NCI-H2196 treated with DMSO at 0.1 percent for 48 hours (cell line): ENCODE data around the gene AIPL1.
A peak's percentile ranks its signal among the peaks of the same experiment; 100 is the strongest.

Experiments
- DNase-seq: peaks from one replicate; lab custom pipeline; 2025; ENCODE audit not compliant: unreplicated experiment; lab: John Stamatoyannopoulos, UW

AIPL1 gene

DNA sequence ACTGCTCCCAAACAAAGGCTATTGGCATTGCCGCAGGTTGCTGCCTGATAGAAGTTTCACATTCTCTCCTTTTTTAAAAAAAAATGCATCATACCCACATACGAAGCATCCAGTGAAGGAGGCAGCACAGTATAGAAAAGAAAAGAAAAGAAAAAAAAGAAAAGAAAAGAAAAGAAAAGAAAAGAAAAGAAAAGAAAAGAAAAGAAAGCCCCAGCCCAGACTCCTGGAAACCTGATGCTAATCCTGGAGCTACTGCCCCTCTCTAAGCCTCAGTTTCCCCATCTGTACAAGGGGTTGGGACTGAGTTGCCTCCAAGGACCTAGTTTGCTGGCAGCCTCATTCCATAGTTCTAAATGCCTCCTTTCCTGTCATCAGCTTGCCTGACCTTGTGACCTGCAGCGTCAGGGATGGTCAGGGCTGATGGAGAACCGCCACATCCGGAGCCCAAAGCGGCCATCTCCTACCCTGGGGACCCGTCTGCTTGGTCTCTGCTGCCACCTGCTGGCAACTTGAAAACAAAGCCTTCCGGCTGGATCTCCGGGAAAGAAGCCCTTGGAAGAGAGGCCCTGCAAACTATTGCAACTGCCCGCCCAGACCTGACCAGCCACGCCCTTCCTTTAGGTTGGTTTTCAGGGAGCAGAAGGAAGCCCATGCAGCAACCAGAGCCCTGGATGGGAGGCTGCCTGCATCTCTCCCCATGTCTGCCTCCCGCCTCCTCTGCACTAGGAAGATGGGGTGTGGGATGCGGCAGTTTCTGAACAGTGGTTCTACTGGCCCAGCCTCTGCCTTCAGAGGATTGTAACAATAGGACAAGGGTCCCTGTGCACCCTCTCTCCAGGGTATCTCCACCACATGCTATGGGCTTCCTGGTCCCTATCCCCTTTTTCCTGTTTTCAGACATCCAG, 13.0 kb downstream of the AIPL1 start:
- peak; percentile 42 for DNase-seq

DNA sequence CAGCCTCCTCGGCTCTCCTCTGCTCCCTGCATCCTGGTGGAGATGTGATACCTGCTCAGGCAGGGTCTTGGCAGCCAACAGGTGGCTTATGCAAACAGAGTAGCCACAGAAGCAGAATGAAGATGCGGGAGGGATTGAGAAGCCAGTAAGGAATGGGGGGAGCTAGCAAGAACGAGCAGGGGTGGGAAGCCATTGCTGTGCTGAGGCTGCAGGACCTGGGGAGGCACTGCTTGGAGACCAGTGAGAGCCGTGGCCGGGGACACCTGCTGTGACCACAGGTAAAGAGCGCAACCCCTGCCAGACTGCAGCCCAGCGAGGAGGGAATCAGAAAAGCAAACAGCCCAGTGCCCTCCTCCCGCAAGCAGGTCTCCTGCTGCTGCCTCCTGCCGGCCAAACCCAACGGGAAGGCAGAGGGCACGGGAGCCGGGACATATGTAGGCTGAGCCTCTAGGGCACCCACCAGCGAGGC, 14.7 kb downstream of the AIPL1 start:
- DNase-seq, result peak; percentile 38

DNA sequence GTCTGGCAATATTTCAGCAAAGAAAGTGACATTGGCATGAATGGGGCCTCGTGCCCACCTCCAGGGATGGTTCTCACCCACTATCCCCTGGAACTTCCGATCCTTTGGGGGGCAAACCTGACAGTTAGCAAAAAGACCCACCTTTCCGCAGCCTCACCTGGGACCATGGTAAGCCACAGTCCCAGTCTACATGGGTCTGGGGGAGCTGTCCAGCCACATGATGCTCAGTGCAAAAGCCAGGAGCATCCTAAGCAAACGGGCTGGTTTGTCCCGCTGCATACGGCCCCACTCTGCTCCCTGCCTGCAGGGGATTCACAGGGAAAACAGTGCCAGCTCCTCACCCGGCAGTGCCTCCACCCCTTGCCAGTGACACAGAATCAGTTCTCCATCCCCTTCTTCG, 19.3 kb downstream of the AIPL1 start:
- no peak for DNase-seq

DNA sequence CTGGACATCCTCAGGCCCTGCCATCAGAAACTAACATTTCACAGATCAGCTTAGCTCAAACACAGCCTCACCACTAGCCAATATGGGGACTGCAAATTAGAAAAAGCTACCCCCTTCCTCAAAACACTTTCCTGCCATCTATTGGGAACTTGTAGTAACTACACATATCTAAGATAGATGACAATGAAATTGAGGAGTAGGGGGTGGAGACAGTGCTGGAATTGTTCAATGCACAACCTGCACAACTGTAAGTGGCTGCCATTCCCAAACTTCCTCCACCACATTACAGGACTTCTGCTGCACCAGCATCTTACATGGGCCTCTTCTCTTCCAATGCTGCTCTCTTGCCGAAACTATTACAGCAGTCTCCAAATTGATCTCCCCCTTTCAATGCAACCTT, 21.9 kb downstream of the AIPL1 start:
- peak; percentile 39 for DNase-seq

DNA sequence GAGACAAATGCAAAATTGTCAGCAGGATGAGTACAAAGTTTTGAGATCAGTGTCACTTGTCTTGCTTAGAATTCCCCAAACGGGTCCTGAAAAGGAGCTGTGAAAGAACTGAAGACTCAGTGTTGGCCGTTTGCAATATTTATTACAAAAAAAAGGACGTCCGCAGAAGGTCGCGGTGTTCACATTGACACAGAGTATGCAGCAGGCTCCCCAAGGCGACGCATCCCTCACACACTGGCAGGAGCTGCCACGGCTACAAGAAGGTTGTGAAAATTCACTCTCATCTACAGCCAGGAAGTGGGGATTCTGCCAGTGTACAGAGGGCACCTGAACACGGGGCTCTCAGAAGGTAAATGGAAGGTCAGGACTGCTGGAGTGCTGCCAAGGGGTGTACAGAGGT, 26.2 kb downstream of the AIPL1 start:
- no peak for DNase-seq

DNA sequence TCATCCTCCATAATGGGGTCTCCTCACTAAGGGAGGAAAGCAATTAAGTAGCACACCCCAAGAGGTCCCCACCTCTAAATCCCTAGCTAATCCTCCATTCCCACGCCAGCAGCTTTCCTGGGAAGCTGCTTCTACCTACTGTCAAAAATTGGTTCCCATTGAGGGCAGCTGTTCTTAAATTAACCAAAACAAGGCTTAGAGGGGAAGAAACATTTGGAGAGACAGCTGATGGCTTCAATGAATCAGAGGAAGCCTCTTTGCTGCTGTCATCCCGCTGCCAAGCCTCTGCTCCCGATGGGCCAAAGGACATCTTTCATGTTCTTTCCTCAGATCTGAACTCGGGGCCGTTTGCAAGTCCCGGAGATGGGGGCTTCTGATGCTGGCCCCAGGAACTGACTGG, 26.6 kb downstream of the AIPL1 start:
- DNase-seq, result no peak

DNA sequence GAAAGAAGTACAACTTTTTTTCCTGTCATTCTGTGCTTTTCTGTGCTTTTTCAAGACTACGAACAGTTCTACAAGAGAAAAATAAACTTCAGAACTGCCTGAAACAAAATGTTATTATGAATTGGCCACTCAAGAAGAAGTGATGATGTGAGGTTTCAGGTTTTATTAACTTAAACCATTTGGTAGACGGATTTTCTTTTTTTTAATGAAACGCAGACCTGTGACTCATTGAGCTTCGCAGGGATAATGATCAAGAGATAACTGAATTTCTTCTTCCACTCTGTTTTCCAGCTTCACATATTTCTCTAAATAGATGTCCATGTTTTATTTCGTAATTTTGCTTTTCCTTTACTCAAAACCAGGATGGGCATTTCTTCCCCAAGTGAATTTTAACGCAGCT, 32.7 kb downstream of the AIPL1 start:
- no peak for DNase-seq

DNA sequence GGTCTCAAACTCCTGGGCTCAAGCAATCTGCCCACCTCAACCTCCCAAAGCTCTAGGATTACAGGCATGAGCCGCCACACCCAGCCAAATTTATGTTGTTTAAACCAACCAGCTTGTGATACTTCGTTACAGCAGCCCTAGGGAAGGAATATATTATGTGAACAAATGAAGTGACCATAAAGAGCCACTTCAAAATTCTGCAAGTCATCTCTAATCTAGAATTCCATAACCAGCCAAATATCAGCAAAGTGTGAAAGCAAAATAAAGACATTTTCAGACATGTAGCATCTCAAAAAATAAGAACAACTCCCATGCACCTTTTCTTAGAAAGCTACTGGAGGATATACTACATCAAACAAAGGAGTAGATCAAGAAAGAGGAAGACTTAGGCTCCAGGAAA, 36.0 kb downstream of the AIPL1 start:
- no peak for DNase-seq

DNA sequence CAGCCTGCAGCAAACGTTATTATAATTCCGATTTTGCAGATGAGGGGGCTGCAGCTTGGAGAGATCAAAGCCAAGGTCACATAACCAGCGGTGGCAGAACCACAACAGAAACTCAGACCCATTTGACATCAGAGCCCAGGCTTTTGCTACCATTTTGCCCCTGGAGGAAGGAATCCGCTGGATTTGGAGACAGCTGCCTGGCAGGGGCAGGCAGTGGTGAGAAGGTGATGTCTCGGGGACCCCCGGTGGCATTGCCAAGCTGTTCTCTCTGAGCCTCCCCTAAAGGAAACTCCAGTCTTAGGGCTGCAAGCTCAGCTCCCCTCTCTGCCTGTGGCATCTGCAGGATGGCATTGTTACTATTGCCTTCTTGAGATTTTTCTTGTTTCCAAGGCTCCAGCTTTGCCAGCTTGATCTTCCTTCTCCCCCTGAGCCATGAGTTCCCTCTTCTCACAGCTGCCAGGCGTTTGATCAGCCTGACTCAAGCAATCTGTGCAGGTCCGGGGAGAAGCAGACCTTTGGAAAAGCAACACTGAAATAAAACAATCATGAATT, 40.8 kb downstream of the AIPL1 start:
- no peak for DNase-seq

DNA sequence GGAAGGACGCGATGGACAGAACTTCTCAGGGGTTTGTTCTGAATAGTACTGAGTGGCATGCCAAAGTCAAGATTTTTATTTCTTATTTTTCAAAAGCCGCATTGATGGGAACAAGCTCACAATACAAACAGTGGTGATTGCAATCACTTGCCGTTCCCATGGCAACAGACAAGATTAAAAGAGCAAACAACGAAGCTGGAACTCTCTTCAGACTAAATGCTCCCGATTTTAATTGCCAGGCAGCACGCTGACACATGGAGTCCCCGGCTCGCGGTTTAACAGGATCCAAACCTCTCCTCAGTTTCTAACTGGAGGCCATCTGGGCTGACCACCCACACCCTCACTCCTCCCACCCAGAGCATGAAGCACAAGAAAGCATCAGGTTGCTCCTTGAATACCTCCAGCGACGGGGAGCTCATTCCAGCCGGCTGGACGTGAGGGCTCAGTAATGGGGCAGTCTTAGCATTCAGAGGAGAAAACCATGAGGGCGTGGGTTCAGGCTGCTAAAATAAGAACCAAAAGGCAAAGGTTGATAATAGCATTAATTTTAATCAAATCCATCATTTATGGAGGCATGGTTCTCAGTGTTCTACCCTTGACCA, 41.5 kb downstream of the AIPL1 start:
- no peak for DNase-seq

DNA sequence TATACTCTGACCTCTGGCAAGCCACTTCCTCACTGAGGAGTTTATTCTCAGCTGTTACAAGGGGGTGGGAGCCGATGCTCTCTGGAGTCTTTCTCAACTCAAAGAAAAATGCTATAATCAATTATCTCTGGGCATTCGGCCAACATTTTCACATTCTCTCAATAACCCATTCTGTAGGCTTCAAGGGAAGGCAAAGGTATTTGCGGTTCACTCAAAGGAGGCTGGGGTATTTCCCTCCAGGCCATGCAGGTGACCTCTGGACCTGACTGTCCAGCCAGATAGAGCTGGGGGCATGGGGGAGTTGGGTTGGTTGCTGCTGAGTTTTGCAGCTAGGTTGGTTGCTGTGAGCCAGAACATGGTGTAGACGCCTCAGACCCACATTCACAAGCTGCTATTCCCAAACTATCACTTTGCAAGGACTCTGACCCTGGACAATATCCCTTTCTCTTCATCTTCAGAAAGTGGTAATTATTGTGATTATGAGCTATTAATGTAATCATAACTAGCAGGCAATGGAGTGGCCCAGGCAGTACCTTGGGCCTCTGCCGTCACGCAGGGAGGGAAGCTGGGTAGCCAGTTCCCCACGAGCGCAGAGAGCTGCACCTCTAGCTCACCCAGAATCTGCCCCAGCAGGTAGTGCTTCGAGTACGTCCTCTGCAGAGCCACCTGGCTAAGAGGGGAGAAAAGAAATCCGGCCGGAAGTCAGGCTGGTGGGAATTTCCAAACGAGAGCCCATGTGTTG, 42.1 kb downstream of the AIPL1 start:
- DNase-seq, result peak; percentile 8

DNA sequence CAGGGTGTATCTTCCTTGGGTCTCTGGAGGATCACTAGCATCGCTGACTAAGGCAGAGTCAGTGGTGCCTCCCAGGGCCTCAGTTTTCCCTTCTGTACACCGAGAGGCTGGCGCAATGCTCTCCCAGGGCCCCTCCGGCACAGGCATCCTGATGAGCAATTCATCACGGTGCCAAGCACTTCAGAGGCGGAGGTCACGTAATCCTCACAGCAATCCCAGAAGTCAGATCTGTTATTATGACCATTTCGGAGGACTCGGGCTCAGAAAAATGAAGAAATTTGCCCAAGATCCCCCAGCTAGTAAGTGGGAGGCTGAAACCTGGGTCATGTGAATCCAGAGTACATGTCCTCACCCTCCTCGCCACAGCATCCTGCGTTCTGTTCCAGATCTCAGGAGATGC, 46.5 kb downstream of the AIPL1 start:
- no peak for DNase-seq

DNA sequence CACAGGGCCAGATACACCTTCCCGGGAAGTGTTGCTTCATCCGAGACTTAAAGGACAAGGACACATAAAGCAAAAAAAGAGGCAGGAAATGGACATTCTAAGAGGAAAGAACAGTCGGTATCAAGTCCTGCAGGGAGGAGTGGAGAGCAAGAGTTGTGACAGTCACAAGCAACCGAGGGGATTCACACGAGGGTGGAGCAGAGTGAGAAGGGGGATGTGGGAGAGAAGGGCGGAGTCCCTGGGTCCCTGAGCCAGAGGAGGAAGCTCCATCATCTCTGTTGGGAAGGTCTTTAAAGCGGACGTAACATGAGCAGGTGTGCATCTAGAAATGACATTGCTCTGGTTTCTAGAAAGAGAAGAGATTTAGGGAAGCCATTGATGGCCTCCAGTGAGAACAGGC, 47.1 kb downstream of the AIPL1 start:
- no peak for DNase-seq

DNA sequence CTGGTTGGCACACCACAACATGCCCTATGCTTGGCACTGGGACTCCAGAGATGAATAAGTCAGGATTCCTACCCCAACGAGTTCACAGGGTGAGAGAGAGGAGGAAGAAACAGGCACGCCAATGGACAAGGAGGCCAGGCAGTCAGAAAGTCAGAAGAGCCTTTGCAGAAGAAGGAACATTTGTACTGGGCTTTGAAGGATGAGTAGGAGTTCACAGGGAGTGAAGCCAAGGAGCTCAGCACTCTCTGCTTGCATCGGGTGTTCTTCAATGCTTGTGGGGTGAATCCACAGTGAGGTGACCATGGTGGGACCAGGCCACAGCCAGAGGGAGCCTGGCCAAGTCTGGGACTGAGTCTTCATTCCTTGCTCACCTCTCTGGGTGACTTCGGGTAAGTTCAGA, 47.5 kb downstream of the AIPL1 start:
- DNase-seq, result no peak

DNA sequence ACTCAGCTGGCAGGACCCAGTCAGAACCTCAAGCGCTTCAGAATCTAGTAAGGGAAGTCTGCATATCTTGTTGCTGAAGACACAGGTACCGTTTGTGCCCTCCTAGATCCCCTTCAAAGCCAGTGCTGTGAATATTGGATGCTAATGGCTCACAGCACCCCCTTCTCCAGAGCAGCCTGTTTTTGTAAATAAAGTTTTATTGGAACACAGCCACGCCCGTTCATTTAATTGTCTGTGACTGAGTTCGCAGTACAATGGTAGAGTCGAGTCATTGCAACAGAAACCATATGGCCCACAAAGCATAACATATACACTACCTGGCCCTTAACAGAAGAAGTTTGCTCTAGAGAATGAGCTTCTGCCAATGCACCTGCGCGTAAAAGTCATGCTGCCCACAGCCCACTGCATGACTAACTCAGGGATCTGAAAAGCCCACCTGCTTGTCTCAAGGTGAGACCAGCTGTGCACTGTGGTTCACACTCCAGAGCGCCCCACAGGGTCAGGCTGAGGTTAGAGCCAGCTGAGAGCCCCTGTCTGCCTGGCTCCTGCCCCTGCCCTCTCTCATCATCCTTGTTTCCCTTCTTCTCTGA, 48.8 kb downstream of the AIPL1 start:
- no peak for DNase-seq

DNA sequence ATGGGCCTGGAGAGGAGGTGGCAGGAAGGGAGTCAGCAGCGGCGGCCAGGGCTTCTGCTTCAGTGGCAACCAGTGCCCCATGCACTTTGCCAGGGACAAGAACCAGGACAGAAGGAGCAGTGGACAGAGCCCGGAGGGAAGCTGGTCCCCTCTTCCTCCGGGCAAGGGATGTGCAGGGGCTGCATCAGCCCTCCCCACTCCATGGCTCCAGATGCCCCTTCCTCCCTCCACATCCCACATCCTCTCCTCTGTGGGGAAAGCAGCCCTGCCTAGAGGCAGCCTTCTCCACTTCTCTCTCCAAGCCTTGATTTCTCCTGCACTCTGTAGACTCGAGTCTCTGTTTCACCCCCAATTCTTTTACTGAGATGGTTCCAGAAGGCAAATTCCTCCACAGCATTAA, 50.4 kb downstream of the AIPL1 start:
- no peak for DNase-seq

DNA sequence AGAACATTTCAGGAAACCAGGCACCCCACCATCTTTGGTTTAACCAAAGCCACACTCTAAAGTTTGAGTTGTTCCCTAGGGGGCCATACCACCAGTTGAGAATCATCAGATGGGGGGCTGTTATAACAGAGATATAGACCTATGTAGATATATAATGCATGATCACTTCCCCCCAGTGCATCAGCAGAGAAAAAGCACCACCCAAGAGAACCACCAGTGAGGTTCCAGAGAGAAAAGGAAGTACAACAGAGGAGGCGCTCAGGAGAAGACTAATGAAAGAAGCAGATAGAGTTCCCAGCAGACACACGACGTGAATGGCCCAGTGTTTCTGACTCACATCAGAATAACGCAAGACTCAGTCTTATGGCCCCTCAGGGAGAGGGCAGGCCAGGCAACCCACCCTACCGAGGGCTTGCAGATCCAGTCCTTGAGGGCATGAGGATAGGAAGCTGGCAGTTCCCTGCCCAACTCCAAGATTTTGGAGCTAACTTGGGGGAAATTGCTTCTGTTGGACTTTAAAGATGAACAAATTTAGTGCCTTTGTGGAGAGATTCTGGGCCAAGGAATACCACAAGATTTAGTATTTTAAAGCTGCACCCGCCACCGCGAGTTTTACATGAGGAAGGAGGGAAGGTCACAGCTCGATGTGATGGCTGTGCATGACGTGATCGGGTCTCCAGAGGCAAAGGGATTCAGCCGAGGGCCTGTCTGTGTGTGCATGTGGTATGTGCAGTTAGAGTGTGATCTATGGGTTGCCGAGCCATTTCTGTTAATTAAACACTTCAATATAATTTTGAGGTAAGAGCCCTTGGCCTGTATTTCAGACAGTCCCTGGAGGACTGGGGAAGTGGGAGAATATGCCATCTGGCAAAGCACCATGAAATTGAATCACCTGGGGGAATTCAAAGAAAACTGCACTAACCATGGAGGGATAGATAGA, 53.1 kb downstream of the AIPL1 start:
- DNase-seq, result no peak

DNA sequence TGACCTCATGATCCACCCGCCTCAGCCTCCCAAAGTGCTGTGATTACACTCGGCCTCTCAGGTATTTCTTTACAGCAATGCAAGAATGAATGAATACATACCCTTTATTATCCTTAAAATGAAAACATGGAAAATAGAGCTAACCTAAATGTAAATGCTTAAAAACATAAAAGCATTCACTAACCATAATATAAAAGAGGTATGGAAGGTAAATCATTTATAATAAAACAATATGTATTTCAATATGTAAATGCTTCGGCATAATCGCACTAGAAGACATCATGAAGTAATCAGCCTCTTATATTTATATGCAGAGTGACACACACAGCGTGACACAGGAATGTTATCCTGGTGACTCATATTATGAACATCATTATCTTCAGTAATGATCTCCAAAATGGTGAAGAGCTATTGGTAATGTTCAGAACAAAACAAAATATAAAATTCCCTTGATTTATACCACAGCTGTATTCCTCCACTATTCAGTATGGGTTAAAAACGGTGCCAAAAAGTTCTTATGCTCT, 53.9 kb downstream of the AIPL1 start:
- no peak for DNase-seq

DNA sequence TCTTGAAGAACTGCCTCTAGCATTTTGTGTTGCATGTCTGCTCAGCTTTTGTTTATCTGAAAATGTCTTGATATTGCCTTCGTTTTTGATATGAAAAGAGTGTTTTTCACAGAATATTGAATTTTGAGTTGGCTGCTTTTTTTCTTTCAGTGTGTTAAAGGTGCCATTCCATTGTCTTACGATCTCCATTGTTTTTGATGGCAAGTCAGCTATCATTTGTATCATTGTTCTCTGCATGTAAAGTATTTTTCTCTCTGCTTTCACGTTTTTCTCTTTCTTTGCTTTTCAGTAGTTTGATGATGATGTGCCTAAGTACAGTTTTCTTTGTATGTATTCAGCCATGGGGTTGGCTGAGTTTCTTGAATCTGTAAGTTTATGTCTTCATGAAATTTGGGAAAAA, 57.0 kb downstream of the AIPL1 start:
- no peak for DNase-seq

DNA sequence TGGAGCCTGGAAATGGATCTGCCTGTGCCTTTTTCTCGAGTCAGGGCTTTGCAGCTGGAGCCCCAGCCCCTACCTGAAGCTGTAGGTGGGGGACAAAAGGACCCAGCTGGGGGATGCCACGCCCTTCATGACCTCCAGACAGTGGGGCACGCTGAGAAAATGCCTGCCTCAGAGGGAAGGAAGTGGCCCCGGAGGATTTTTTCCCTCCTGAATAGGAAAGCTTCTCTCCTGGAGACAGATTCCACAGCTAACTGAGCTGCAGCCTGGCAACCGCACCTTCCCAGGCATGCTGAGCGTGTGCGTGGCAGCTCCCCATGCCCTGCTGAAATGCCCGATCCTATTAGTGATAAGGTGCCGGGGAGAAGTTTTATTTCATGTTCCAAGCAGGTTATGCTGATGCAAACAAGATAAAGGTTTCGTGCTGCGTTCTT, 58.0 kb downstream of the AIPL1 start:
- DNase-seq, result no peak
